Hematopoietic multipotent progenitor cell treated with erythropoietin and hydrocortisone succinate and interleukin-3 and kit ligand, for 8 days (in vitro differentiated cells): Measurements from ENCODE around the gene KDM5A.
"Not testable (repeated sequence)": the region's sequence is repeated elsewhere in the genome, so short reads cannot be mapped to it uniquely, and the experiment has no call there.

Experiments used
- DNase-seq: peaks from one replicate; pipeline ENCODE4 v3.0.0-alpha.2; 2015

KDM5A gene

GRCh38 chr12:237026-237815 is 151.9 kb downstream of the KDM5A start:
- DNase-seq = no peak

GRCh38 chr12:236445-236844 is 152.7 kb downstream of the KDM5A start:
- no peak for DNase-seq

- DNase-seq = not testable (repeated sequence)
Observed at GRCh38 chr12:235967-236366, 153.2 kb downstream of the KDM5A start.

DNA sequence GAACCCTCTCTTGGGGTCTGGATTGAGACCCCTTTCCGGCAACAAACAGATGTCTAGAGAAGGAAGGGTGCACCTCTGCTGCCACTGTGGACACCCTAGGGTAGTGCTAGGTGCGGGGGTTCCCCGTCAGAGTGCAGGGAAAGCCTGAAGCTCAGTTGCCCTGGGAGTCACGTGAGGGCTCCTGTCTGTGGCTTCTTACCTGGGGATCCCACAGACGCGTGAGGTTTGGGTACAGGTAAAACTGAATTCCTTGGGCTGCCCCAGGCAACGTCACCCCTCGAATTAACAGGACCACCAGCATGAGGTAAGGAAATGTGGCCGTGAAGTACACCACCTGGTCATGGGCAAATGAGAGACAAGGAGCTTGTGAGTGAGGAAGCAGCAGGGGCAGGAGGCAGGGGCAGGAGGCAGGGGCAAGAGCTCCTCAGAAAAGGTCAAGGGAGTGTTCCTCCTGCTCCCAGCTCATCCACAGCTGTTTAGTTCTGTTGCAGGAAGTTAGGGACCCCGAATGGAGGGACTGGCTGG is 154.2 kb downstream of the KDM5A start:
- no peak for DNase-seq

- no peak for DNase-seq
Observed at GRCh38 chr12:234019-234418, 155.1 kb downstream of the KDM5A start.

- no peak for DNase-seq
Observed at GRCh38 chr12:233615-233968, 155.5 kb downstream of the KDM5A start.

DNA sequence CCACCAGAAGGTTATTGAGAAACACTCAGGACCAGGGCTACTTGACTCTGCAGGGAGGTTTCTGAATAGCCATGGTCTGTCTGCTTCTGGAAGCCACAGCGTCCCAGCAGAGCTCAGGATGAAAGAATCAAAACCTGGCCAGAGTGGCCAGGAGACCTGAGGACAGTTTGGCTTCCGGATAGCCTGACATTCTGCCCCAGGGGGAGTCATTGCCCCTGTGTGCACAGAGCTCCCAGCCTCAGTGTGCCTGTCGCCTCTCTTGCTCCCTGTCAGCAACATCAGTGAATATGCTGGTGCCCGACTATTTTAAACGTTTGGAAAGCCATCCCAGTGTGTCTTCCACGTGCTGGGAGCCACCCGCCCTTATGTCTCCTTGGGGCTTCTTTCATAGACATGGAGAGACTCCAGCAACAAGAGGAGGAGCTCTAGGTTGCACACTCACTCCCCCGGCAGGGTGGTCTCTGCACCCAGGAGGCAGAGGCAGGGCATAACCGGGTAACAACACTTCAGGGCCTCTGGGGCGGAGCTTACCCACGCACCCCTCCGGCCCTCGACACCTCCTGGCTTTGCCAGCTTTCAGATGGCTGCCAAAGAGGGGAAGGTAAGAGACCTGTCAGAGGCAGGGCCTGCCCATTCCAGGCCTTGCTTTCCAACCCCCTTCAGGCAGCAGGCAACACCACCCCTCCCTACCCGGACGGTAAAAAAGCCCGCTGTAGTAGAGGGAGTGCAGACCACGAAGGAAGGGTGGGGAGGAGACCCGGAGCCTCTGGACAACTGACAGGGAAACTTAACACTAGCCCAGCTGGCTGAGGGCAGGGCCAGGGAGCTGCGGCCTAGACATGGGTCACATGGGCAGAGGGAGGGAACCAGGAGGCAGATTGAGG is 156.1 kb downstream of the KDM5A start:
- DNase-seq = peak; percentile 48

DNA sequence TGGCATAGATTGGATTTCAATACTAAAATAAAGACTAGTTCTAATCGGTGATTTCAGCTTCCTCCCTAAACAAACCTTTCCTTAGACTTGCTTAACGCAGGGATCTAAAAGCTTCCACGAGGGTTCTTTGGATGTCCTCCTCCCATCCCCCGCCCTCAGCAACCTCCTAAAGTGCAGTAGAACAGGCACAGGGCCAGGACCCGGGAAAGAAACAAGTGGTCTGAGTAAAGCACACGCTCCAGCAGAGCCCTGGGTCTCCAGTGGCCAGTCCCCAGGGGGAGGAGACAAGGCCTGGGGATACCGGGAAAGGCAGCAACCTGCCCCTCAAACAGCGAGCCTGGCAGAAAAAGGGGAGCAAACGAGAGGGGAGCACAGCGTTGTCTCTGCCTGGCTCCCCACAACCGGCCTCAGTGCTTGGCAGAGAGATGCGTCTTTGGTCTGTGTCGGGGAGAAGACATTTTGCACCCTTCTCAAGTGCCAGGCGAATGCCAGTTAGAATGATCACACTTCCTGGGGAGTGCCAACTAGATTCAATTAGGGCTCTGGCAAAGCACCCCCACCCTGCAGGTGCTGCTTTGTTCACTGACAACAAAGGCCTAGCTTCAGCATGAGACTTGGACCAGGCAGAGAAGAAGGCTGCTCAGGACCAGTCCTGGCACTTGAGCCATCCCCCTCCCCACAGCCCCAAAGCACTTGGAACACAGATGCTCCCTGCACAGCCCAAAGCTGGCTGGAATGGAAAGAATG is 158.0 kb downstream of the KDM5A start:
- DNase-seq = no peak
